Activated CD8-positive, alpha-beta memory T cell treated with anti-CD3 and anti-CD28 coated beads, Interleukin-2, amount 10 ng/mL, durations not matched to agents 7 days and 5 days (primary cell): ENCODE data around the gene NCAM2. TPM values are rescaled to one million over a fixed set of nuclear protein-coding genes. Genes with fewer than 3 reads are reported as not detected.

Experiments
- ATAC-seq: fragments of 150-1000 bp; cut with Tn5 transposase; one replicate; pipeline ENCODE4 v1.10.0; 2021; ENCODE audit warnings: moderate library complexity
- CTCF ChIA-PET: fragments of 350-600 bp; sonication (Branson Sonifier 250); formaldehyde crosslinking; loops from one replicate; lab custom pipeline; 2021; ENCODE audit warnings: antibody characterized with exemption; lab: Charles Lee
- DNase-seq: peaks from one replicate; pipeline ENCODE4 v3.0.0-alpha.2; 2020
- H3K27ac Mint-ChIP-seq: one replicate; pipeline ENCODE4 v1.8.0; 2021; ENCODE audit warnings: mild to moderate bottlenecking, mixed read lengths
- H3K27me3 Mint-ChIP-seq: one replicate; pipeline ENCODE4 v1.8.0; 2021; ENCODE audit warnings: mixed read lengths
- H3K36me3 Mint-ChIP-seq: one replicate; pipeline ENCODE4 v1.8.0; 2021; ENCODE audit warnings: mild to moderate bottlenecking, mixed read lengths
- H3K4me1 Mint-ChIP-seq: one replicate; pipeline ENCODE4 v1.8.0; 2021; ENCODE audit warnings: mixed read lengths
- H3K4me3 Mint-ChIP-seq: one replicate; pipeline ENCODE4 v1.8.0; 2021; ENCODE audit warnings: mild to moderate bottlenecking, moderate library complexity, mixed read lengths
- H3K9me3 Mint-ChIP-seq: one replicate; pipeline ENCODE4 v1.8.0; 2022; ENCODE audit warnings: low read depth, mixed read lengths
- total RNA-seq, 2 experiments: library from RNA; stranded (reverse); gene quantifications; one replicate each; pipeline ENCODE4 v1.2.3, GENCODE V29; 2021

Gene NCAM2
- total RNA-seq, 2 experiments from 2014 or later = not detected

DNA sequence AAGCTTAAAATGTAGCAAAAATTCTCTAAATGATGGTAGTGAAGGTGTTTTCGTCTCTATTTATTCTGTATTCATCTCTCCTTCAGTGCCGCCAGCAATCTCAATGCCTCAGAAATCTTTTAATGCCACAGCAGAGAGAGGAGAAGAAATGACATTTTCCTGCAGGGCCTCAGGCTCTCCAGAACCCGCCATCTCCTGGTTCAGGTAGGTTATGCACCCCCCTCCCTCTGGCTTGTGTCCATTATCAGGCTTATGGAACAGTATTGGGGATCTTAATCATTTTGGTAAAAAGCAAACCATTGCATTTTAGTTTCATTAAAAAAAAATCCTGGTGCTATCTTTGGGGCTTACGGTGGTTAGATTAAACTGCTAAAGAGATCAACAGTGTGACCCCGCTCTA is 326.1 kb downstream of the NCAM2 start:
- DNase-seq (no peak), ATAC-seq (no peak)
- no peaks in the 10 kb centered on the region for H3K36me3 Mint-ChIP-seq
- no peak overlapping the region for H3K27ac Mint-ChIP-seq
- CTCF ChIA-PET = no interaction called here
- H3K27me3 Mint-ChIP-seq = no peaks in the 10 kb centered on the region
- no peak overlapping the region for H3K4me3 Mint-ChIP-seq
- H3K4me1 Mint-ChIP-seq = no peaks in the 10 kb centered on the region
- no peaks in the 10 kb centered on the region for H3K9me3 Mint-ChIP-seq

GRCh38 chr21:21332492-21332891 is 334.3 kb downstream of the NCAM2 start:
- Mint-ChIP-seq H3K9me3 (peaks cover 4% of the 10 kb centered on the region), H3K36me3 (no peaks in the 10 kb centered on the region), H3K27ac (no peak overlapping the region), H3K4me3 (no peak overlapping the region), H3K4me1 (no peaks in the 10 kb centered on the region), H3K27me3 (no peaks in the 10 kb centered on the region)
- CTCF ChIA-PET = no interaction called here
- no peak for DNase-seq
- no peak for ATAC-seq

DNA sequence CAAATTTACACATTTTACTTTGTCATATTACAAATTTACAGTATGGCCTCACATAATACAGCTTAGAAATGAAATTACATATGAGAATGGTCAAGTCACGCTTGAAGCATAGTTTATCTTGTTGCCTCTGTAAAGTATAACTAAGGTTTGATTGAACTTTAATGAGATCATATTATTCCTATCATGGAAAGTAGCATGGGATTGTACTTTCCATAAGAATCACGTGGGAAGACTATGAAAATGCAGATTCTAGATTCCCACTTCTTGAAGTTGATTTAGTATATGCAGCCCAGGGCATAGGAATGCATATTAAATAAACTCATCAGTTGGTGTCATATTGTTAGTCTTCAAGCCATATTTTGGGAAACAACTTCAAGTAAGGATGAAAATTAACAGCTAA is 342.8 kb downstream of the NCAM2 start:
- H3K9me3 Mint-ChIP-seq = peaks cover 16% of the 10 kb centered on the region
- CTCF ChIA-PET = no interaction called here

GRCh38 chr21:21345296-21345695 is 347.1 kb downstream of the NCAM2 start:
- no peak for DNase-seq
- Mint-ChIP-seq H3K4me1 (no peaks in the 10 kb centered on the region), H3K27ac (no peak overlapping the region), H3K4me3 (no peak overlapping the region), H3K36me3 (no peaks in the 10 kb centered on the region), H3K27me3 (no peaks in the 10 kb centered on the region), H3K9me3 (peaks cover 20% of the 10 kb centered on the region)
- ATAC-seq = no peak
- CTCF ChIA-PET = no interaction called here

More for the DNA sequence above, 342.8 kb downstream of the NCAM2 start:
- DNase-seq = no peak
- no peak for ATAC-seq
- Mint-ChIP-seq H3K27ac (no peak overlapping the region), H3K27me3 (no peaks in the 10 kb centered on the region), H3K4me3 (no peak overlapping the region), H3K4me1 (no peaks in the 10 kb centered on the region), H3K36me3 (no peaks in the 10 kb centered on the region)

DNA sequence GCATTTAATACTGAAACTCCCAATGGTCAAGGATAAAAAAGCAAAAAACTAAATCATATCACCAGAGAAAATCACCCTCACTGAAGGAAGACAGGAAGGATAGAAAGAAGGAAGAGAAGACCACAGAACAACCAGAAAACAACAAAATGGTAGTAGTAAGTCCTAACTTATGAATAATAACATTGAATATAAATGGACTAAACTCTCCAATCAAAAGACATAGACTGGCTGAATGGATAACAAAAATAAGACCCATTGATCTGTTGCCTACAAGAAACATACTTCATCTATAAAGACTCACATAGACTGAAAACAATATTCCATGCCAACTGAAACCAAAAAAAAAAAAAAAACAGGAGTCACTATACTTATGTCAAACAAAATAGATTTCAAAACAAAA is 347.7 kb downstream of the NCAM2 start:
- DNase-seq = no peak
- Mint-ChIP-seq H3K4me1 (no peaks in the 10 kb centered on the region), H3K36me3 (no peaks in the 10 kb centered on the region), H3K4me3 (no peak overlapping the region), H3K27ac (no peak overlapping the region), H3K9me3 (peaks cover 20% of the 10 kb centered on the region), H3K27me3 (no peaks in the 10 kb centered on the region)
- CTCF ChIA-PET = no interaction called here
- ATAC-seq = no peak

GRCh38 chr21:21366277-21366676 is 368.1 kb downstream of the NCAM2 start:
- no peak for ATAC-seq
- CTCF ChIA-PET = no interaction called here
- Mint-ChIP-seq H3K27ac (no peak overlapping the region), H3K36me3 (no peaks in the 10 kb centered on the region), H3K4me1 (no peaks in the 10 kb centered on the region), H3K27me3 (no peaks in the 10 kb centered on the region), H3K4me3 (no peak overlapping the region), H3K9me3 (peaks cover 2% of the 10 kb centered on the region)
- DNase-seq = no peak

- CTCF ChIA-PET = no interaction called here
- no peak for DNase-seq
These were observed 369.4 kb downstream of the NCAM2 start for GRCh38 chr21:21367583-21367982.

DNA sequence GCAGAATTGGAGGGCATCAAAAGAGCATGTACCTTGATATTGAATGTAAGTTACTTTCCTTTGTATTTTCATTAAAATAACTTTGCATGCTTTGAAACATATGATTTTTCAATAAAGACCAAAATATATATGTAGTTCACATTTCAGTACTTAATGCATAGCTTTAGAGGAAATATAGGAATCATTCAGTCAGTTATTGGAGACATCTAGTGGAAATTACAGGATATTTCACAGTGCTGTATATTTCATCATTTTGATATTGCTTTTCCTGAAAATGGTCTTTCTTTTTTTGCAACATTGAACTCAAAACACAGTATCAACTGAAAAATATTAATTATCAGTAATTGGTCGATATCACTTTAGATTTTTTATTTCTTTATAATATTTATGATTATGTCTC is 375.8 kb downstream of the NCAM2 start:
- no peak overlapping the region for H3K27ac Mint-ChIP-seq
- no peak for ATAC-seq
- H3K4me3 Mint-ChIP-seq = no peak overlapping the region
- CTCF ChIA-PET = no interaction called here
- peaks cover 2% of the 10 kb centered on the region for H3K9me3 Mint-ChIP-seq
- no peaks in the 10 kb centered on the region for H3K36me3 Mint-ChIP-seq
- H3K27me3 Mint-ChIP-seq = no peaks in the 10 kb centered on the region
- no peaks in the 10 kb centered on the region for H3K4me1 Mint-ChIP-seq
- DNase-seq = no peak

More at GRCh38 chr21:21367583-21367982, 369.4 kb downstream of the NCAM2 start:
- peaks cover 2% of the 10 kb centered on the region for H3K9me3 Mint-ChIP-seq
- no peak overlapping the region for H3K4me3 Mint-ChIP-seq
- H3K27ac Mint-ChIP-seq = no peak overlapping the region
- H3K27me3 Mint-ChIP-seq = no peaks in the 10 kb centered on the region
- no peak for ATAC-seq
- no peaks in the 10 kb centered on the region for H3K36me3 Mint-ChIP-seq
- H3K4me1 Mint-ChIP-seq = no peaks in the 10 kb centered on the region

DNA sequence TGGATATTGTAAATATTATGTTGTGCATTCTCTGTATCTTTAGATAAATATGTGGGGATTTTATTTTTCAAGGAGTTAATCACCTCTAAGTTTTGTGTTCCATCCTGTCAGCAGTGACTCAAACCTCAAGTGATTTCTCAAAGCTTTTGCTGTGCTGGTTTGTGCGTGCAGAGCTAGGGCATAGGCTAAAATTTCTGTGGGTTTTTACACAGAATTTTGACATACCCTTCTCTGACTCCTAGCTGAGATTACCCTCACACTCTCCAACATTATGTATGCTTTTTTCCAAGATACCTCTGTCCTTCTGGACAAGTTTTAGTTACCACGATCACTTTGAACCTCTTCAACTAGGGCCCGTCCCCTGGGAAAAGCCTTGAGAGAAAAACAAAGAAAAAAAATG is 384.9 kb downstream of the NCAM2 start:
- Mint-ChIP-seq H3K9me3 (no peaks in the 10 kb centered on the region), H3K36me3 (no peaks in the 10 kb centered on the region), H3K27ac (no peak overlapping the region), H3K27me3 (no peaks in the 10 kb centered on the region), H3K4me3 (no peak overlapping the region), H3K4me1 (no peaks in the 10 kb centered on the region)
- DNase-seq = no peak
- CTCF ChIA-PET = no interaction called here
- ATAC-seq = no peak

- CTCF ChIA-PET = no interaction called here
- no peaks in the 10 kb centered on the region for H3K27me3 Mint-ChIP-seq
- H3K4me1 Mint-ChIP-seq = no peaks in the 10 kb centered on the region
- no peaks in the 10 kb centered on the region for H3K9me3 Mint-ChIP-seq
- H3K27ac Mint-ChIP-seq = no peak overlapping the region
- ATAC-seq = no peak
- no peak for DNase-seq
- no peak overlapping the region for H3K4me3 Mint-ChIP-seq
- no peaks in the 10 kb centered on the region for H3K36me3 Mint-ChIP-seq
These were observed 386.8 kb downstream of the NCAM2 start for GRCh38 chr21:21384977-21385376.

GRCh38 chr21:21385404-21385803 is 387.2 kb downstream of the NCAM2 start:
- Mint-ChIP-seq H3K4me3 (no peak overlapping the region), H3K27me3 (no peaks in the 10 kb centered on the region), H3K9me3 (no peaks in the 10 kb centered on the region), H3K36me3 (no peaks in the 10 kb centered on the region), H3K4me1 (no peaks in the 10 kb centered on the region), H3K27ac (no peak overlapping the region)
- CTCF ChIA-PET = no interaction called here
- DNase-seq (no peak), ATAC-seq (no peak)

DNA sequence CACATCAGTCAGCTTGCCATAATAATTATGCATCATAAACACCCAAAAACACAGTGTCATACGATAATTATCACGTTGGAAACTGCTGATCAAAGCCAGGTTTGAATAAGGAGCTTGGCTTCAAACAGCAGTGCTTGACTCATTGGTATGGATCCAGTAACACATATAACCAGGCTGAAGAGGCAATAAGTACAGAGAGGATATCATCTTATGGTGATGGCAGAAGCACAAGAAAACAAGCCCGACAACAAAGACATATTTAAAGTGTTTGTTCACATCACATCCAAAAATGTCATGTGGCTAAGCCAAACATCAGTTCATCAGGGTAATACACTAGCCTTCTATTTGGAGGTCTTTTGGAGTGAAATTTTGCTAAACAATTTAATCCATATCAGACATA is 389.7 kb downstream of the NCAM2 start:
- H3K4me1 Mint-ChIP-seq = no peaks in the 10 kb centered on the region
- no peaks in the 10 kb centered on the region for H3K27me3 Mint-ChIP-seq
- H3K9me3 Mint-ChIP-seq = peaks cover 2% of the 10 kb centered on the region
- H3K36me3 Mint-ChIP-seq = no peaks in the 10 kb centered on the region
- DNase-seq (no peak), ATAC-seq (no peak)
- no peak overlapping the region for H3K4me3 Mint-ChIP-seq
- H3K27ac Mint-ChIP-seq = no peak overlapping the region
- CTCF ChIA-PET = no interaction called here

DNA sequence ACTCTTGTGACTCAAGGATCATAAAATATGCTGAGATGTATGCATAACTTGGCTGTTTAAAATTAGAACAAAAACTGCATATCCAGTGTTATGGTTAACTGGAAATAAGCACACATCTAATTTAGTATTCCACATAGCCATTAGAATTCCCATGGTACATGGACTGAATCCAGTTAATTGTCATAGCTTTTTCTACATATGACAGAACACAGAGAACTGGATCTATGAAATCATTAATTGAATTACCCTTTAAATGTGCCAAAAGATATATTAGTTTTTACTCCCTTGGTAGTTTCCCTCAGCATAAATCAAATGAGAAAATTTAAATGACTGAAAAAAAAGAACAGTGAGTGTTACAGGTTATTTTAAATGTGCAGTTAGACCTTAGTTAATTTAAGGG is 395.9 kb downstream of the NCAM2 start:
- H3K36me3 Mint-ChIP-seq = no peaks in the 10 kb centered on the region

DNA sequence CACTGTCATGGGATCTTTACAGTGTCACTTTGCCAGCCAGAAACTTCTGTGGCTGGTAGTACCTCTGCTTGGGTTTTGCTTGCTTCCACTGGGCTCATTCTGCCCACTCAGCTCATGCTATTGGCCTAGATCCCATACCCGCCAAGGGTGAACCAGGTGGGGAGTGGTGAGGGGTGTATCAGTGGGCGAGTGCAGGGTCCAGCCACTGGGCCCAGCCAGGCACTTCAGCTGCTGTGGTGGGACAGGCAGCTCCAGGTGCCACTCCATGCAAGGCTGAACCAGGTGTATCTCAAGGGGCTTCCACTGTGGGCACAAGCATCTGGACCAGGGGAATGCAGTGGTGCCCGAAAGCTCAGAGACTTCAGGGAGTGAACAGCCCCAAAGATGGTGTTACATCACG is 398.2 kb downstream of the NCAM2 start:
- Mint-ChIP-seq H3K27ac (no peak overlapping the region), H3K4me3 (no peak overlapping the region)

More for the DNA sequence above, 395.9 kb downstream of the NCAM2 start:
- DNase-seq (no peak), ATAC-seq (no peak)
- H3K4me3 Mint-ChIP-seq = no peak overlapping the region
- peaks cover 14% of the 10 kb centered on the region for H3K9me3 Mint-ChIP-seq
- H3K27ac Mint-ChIP-seq = no peak overlapping the region
- H3K27me3 Mint-ChIP-seq = no peaks in the 10 kb centered on the region
- H3K4me1 Mint-ChIP-seq = no peaks in the 10 kb centered on the region
- CTCF ChIA-PET = no interaction called here

GRCh38 chr21:21397464-21397863 is 399.3 kb downstream of the NCAM2 start:
- Mint-ChIP-seq H3K9me3 (peaks cover 17% of the 10 kb centered on the region), H3K4me3 (no peak overlapping the region), H3K36me3 (no peaks in the 10 kb centered on the region), H3K27ac (no peak overlapping the region), H3K4me1 (no peaks in the 10 kb centered on the region), H3K27me3 (no peaks in the 10 kb centered on the region)
- DNase-seq (no peak), ATAC-seq (no peak)
- CTCF ChIA-PET = no interaction called here

More for the DNA sequence above, 398.2 kb downstream of the NCAM2 start:
- H3K36me3 Mint-ChIP-seq = no peaks in the 10 kb centered on the region
- CTCF ChIA-PET = no interaction called here
- no peak for DNase-seq
- no peak for ATAC-seq
- peaks cover 16% of the 10 kb centered on the region for H3K9me3 Mint-ChIP-seq
- no peaks in the 10 kb centered on the region for H3K27me3 Mint-ChIP-seq
- H3K4me1 Mint-ChIP-seq = no peaks in the 10 kb centered on the region
